GM20000 (cell line): ENCODE data around the gene ZFC3H1.

ENCODE experiments used
- DNase-seq: peaks from one replicate; pipeline ENCODE4 v3.0.0; 2012; ENCODE audit warnings: low spot score
- TF ChIP-seq, protein P1 (sequence below): IDR thresholded peaks from 2 replicates; pipeline ENCODE4 v1.5.1; 2012; ENCODE audit warnings: mild to moderate bottlenecking, control low read depth; ENCODE audit errors: extremely low read depth, missing control alignments

ZFC3H1 gene

DNA sequence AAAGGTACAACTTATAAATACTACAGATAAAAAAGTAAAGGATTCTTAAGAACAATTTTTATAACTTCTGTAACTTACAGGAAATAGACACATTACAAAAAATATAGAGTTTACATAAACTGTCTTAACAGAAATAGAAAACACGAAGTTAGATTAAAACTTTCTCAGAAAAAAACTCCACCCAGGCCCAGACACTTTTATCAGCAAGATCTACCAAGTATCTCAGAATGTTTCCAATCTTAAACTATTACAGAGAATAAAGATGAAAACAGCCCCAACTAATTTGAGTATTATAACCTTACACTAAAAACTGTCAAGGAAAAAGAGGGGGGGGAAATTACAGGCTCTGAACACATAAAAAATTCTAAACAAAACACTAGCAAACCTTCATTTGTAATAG lies 8.2 kb downstream of the ZFC3H1 start:
- DNase-seq = no peak
- TF ChIP-seq, protein P1, sequence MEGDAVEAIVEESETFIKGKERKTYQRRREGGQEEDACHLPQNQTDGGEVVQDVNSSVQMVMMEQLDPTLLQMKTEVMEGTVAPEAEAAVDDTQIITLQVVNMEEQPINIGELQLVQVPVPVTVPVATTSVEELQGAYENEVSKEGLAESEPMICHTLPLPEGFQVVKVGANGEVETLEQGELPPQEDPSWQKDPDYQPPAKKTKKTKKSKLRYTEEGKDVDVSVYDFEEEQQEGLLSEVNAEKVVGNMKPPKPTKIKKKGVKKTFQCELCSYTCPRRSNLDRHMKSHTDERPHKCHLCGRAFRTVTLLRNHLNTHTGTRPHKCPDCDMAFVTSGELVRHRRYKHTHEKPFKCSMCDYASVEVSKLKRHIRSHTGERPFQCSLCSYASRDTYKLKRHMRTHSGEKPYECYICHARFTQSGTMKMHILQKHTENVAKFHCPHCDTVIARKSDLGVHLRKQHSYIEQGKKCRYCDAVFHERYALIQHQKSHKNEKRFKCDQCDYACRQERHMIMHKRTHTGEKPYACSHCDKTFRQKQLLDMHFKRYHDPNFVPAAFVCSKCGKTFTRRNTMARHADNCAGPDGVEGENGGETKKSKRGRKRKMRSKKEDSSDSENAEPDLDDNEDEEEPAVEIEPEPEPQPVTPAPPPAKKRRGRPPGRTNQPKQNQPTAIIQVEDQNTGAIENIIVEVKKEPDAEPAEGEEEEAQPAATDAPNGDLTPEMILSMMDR = no peak

GRCh38 chr12:71654200-71654599 lies 9.4 kb downstream of the ZFC3H1 start:
- DNase-seq = no peak
- TF ChIP-seq, protein P1 = no peak

- TF ChIP-seq, protein P1 = no peak
- DNase-seq = no peak
Measured at GRCh38 chr12:71653137-71653536, 10.5 kb downstream of the ZFC3H1 start.

- DNase-seq = no peak
- TF ChIP-seq, protein P1 = no peak
Measured at GRCh38 chr12:71652656-71653055, 11.0 kb downstream of the ZFC3H1 start.

DNA sequence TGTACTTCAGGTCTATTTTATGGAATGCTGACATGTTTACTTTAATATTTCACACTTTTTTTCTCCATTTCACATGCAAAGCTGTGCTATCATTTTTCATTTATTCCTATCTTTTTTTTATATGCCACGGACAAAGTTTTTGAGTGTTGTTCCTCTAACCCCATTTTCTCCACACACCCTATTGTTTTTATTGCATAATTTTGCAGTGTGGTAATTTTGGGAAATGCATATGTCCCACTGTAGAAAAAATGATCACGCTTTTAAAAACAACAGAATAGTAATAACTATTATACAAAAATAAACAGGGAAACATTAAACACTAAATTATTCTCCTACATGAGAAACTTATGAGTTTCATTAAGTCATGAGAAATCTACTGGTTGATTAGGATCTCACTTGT lies 14.2 kb downstream of the ZFC3H1 start:
- DNase-seq = no peak
- TF ChIP-seq, protein P1 = no peak

DNA sequence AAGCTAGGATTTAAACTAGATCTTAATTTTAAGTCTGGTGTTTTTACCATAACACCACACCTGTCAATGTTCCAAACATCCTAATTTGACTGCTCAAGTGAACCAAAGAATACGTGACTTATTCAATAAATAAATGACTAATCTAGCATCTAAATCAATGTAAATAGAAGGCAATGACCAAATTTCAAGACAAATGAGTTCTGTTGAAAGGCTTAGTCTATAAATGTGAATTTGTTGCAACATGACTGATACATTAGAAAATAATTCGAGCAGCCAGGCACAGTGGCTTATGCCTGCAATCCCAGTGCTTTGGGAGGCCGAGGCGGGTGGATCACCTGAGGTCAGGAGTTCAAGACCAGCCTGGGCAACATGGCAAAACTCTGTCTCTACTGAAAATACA lies 15.1 kb downstream of the ZFC3H1 start:
- TF ChIP-seq, protein P1 = no peak
- DNase-seq = no peak

- TF ChIP-seq, protein P1 = no peak
- DNase-seq = no peak
Measured at GRCh38 chr12:71646512-71646911, 17.1 kb downstream of the ZFC3H1 start.

DNA sequence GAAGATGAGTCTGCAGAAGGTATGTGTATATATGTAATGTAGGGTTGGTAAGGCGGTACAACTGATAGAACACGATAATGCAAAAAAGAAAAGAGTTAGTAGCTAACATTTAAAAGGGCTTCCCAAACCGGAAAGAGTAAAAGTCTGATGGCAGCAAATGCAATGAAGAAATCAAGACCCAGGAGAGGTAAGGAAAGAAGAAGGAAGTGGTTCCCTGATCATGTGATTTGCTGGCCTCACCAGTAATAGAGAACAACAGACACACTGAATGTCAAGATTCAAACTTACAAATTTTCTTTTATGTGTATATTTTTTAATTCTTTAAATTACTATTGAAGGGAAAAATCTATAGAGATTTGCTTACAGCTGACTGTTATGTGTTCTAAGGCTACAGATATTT lies 18.4 kb downstream of the ZFC3H1 start:
- TF ChIP-seq, protein P1 = no peak

More for the DNA sequence above, 18.4 kb downstream of the ZFC3H1 start:
- DNase-seq = no peak
